A549 (cell line): ENCODE results near the gene SELENOO.

ENCODE experiments used
- CEBPB ChIP-seq, 2 experiments: fragments of >200 bp in 1 of 2; sonication (Bioruptor Twin) in 1 of 2; formaldehyde crosslinking in 1 of 2; IDR thresholded peaks; 2 replicates each; pipeline ENCODE4 v1.6.1; 2012 to 2016
- CTCF ChIP-seq: fragments of >200 bp; sonication (Bioruptor Twin); formaldehyde crosslinking; IDR thresholded peaks from 3 replicates; pipeline ENCODE4 v1.5.1; 2016
- EP300 ChIP-seq, 2 experiments: fragments of >200 bp; sonication (Bioruptor Twin); formaldehyde crosslinking; IDR thresholded peaks; 2 replicates in 1 of 2; 3 replicates in 1 of 2; pipeline ENCODE4 v1.6.1; 2016 to 2017
- ESRRA ChIP-seq: fragments of 150-350 bp; IDR thresholded peaks from 2 replicates; pipeline ENCODE4 v1.6.1; 2014; ENCODE audit warnings: mild to moderate bottlenecking, low read length, borderline replicate concordance
- MAX ChIP-seq: IDR thresholded peaks from 2 replicates; pipeline ENCODE4 v1.6.1; 2012
- POLR2A ChIP-seq: IDR thresholded peaks from 2 replicates; pipeline ENCODE4 v1.6.1; 2012; ENCODE audit warnings: mild to moderate bottlenecking, low read length
- POLR2AphosphoS2 ChIP-seq: conservative IDR thresholded peaks from 2 replicates; pipeline ENCODE4 v1.6.1; 2012; ENCODE audit warnings: low read length, improper control_type of control experiment, inconsistent platforms
- TF ChIP-seq, protein P1 (sequence below): fragments of 250-450 bp; sonication (Bioruptor Pico); IDR thresholded peaks from 2 replicates; pipeline ENCODE4 v1.5.0; 2021; ENCODE audit warnings: mild to moderate bottlenecking, moderate library complexity, borderline replicate concordance

GRCh38 chr22:50226063-50226874, 25.5 kb downstream of the SELENOO start:
- TF ChIP-seq POLR2A (no peak), ESRRA (no peak), CTCF (no peak), MAX (no peak), POLR2AphosphoS2 (no peak), CEBPB (IDR thresholded peaks at IDR 0.05) (no peak), EP300 (IDR thresholded peaks at IDR 0.05) (no peak)
- TF ChIP-seq, protein P1, sequence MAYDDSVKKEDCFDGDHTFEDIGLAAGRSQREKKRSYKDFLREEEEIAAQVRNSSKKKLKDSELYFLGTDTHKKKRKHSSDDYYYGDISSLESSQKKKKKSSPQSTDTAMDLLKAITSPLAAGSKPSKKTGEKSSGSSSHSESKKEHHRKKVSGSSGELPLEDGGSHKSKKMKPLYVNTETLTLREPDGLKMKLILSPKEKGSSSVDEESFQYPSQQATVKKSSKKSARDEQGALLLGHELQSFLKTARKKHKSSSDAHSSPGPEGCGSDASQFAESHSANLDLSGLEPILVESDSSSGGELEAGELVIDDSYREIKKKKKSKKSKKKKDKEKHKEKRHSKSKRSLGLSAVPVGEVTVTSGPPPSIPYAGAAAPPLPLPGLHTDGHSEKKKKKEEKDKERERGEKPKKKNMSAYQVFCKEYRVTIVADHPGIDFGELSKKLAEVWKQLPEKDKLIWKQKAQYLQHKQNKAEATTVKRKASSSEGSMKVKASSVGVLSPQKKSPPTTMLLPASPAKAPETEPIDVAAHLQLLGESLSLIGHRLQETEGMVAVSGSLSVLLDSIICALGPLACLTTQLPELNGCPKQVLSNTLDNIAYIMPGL (CRISPR knock-in tag) = no peak
